Mesenchymal stem cell (in vitro differentiated cells and primary cell): Measurements from ENCODE around the gene ATOSB. TPM values are rescaled to one million over a fixed set of nuclear protein-coding genes. Genes with fewer than 3 reads are reported as not detected.
A peak's percentile ranks its signal among the peaks of the same experiment; 100 is the strongest.

Experiments used
- DNase-seq: peaks from one replicate; pipeline ENCODE4 v3.0.0-alpha.2; 2013
- H2AFZ ChIP-seq: one replicate; pipeline ENCODE4 v1.6.1; 2013; ENCODE audit warnings: low read depth, mild to moderate bottlenecking, control low read depth, inconsistent platforms, low read length, moderate library complexity
- H2AK5ac ChIP-seq: 2 replicates; pipeline ENCODE4 v1.6.1; 2013; ENCODE audit warnings: low read length, moderate library complexity, mild to moderate bottlenecking, inconsistent platforms; ENCODE audit not compliant: severe bottlenecking
- H2BK120ac ChIP-seq: one replicate; pipeline ENCODE4 v1.6.1; 2013; ENCODE audit warnings: low read depth, mild to moderate bottlenecking, inconsistent platforms, low read length, moderate library complexity
- H2BK12ac ChIP-seq, 2 experiments: one replicate each; pipeline ENCODE4 v1.6.1; 2013; ENCODE audit warnings: inconsistent platforms in 2 of 2, low read length in 2 of 2, mild to moderate bottlenecking in 2 of 2, moderate library complexity in 2 of 2, control low read depth in 1 of 2
- H2BK15ac ChIP-seq: one replicate; pipeline ENCODE4 v1.6.1; 2013; ENCODE audit warnings: mild to moderate bottlenecking, low read depth, inconsistent platforms; ENCODE audit not compliant: poor library complexity, severe bottlenecking
- H2BK5ac ChIP-seq: 2 replicates; pipeline ENCODE4 v1.6.1; 2013; ENCODE audit warnings: low read depth, mild to moderate bottlenecking, low read length, control low read depth, inconsistent platforms; ENCODE audit not compliant: poor library complexity, severe bottlenecking
- H3K14ac ChIP-seq, 2 experiments: one replicate each; pipeline ENCODE4 v1.6.1; 2013; ENCODE audit warnings: inconsistent platforms in 2 of 2, low read length in 2 of 2, control low read depth in 1 of 2, mild to moderate bottlenecking in 1 of 2, moderate library complexity in 1 of 2
- H3K18ac ChIP-seq, 2 experiments: one replicate each; pipeline ENCODE4 v1.6.1; 2013; ENCODE audit warnings: inconsistent platforms in 2 of 2, low read length in 2 of 2, control low read depth in 1 of 2, low read depth in 1 of 2, mild to moderate bottlenecking in 1 of 2
- H3K23ac ChIP-seq, 2 experiments: one replicate each; pipeline ENCODE4 v1.6.1; 2013; ENCODE audit warnings: inconsistent platforms in 2 of 2, low read length in 2 of 2, mild to moderate bottlenecking in 2 of 2, moderate library complexity in 2 of 2, control low read depth in 1 of 2
- H3K27ac ChIP-seq: 2 replicates; pipeline ENCODE4 v1.5.1; 2013; ENCODE audit warnings: mild to moderate bottlenecking, moderate library complexity, low read length, control low read depth, inconsistent platforms; ENCODE audit not compliant: poor library complexity, severe bottlenecking
- H3K27me3 ChIP-seq, 2 experiments: 2 replicates each; pipeline versions ENCODE4 v1.6.1 to v1.7.0; 2013; ENCODE audit warnings: low read length in 2 of 2, mild to moderate bottlenecking in 2 of 2, moderate library complexity in 2 of 2, control low read depth in 1 of 2, inconsistent platforms in 1 of 2; ENCODE audit not compliant: control insufficient read depth in 1 of 2, insufficient read depth in 1 of 2
- H3K36me3 ChIP-seq, 2 experiments: 2 replicates each; pipeline versions ENCODE4 v1.6.1 to v1.7.0; 2013; ENCODE audit warnings: low read length in 2 of 2, control low read depth in 1 of 2, inconsistent platforms in 1 of 2, low read depth in 1 of 2, mild to moderate bottlenecking in 1 of 2; ENCODE audit not compliant: insufficient read depth in 2 of 2, control insufficient read depth in 1 of 2
- H3K4ac ChIP-seq, 2 experiments: one replicate each; pipeline ENCODE4 v1.6.1; 2013; ENCODE audit warnings: inconsistent platforms in 2 of 2, low read length in 2 of 2, mild to moderate bottlenecking in 2 of 2, moderate library complexity in 2 of 2, control low read depth in 1 of 2, low read depth in 1 of 2
- H3K4me1 ChIP-seq: 2 replicates; pipeline ENCODE4 v1.6.1; 2013; ENCODE audit warnings: low read depth, low read length, control low read depth; ENCODE audit not compliant: control insufficient read depth, insufficient read depth
- H3K4me2 ChIP-seq: 2 replicates; pipeline ENCODE4 v1.6.1; 2013; ENCODE audit warnings: low read length, mild to moderate bottlenecking, inconsistent platforms; ENCODE audit not compliant: poor library complexity, severe bottlenecking
- H3K4me3 ChIP-seq, 2 experiments: 2 replicates each; pipeline versions ENCODE4 v1.5.1 to v1.7.0; 2013; ENCODE audit warnings: low read length in 2 of 2, mild to moderate bottlenecking in 2 of 2, control low read depth in 1 of 2, low read depth in 1 of 2; ENCODE audit not compliant: insufficient read depth in 1 of 2
- H3K79me1 ChIP-seq: replicated peaks from 2 replicates; pipeline ENCODE4 v1.6.1; 2013; ENCODE audit warnings: mild to moderate bottlenecking, control low read depth, low read length, inconsistent platforms; ENCODE audit not compliant: poor library complexity, severe bottlenecking
- H3K9ac ChIP-seq: 2 replicates; pipeline ENCODE4 v1.7.0; 2013; ENCODE audit warnings: mild to moderate bottlenecking, low read length, moderate library complexity
- H3K9me3 ChIP-seq: 2 replicates; pipeline ENCODE4 v1.7.0; 2013; ENCODE audit warnings: mild to moderate bottlenecking, low read length; ENCODE audit not compliant: control insufficient read depth
- H4K8ac ChIP-seq: one replicate; pipeline ENCODE4 v1.6.1; 2013; ENCODE audit warnings: inconsistent platforms, mild to moderate bottlenecking, low read length, moderate library complexity
- H4K91ac ChIP-seq: one replicate; pipeline ENCODE4 v1.6.1; 2013; ENCODE audit warnings: mild to moderate bottlenecking, low read length, inconsistent platforms
- WGBS: methylation state at CpG from one replicate; pipeline ENCODE4 v1.1.7; 2013; ENCODE audit warnings: mixed read lengths; 5-methylcytosine and 5-hydroxymethylcytosine counted together
- polyA plus RNA-seq, 2 experiments: library from polyadenylated mRNA; stranded (reverse); fragments of 200-250 nt; gene quantifications; one replicate each; pipeline ENCODE4 v1.2.3, GENCODE V29; 2013

The ATOSB gene
- polyA plus RNA-seq (2013, experiment 1 of 2), result 43.5 TPM
- 43.3 TPM for polyA plus RNA-seq (2013, experiment 2 of 2)

- H2BK120ac ChIP-seq, result peak within 1 kb of the TSS; percentile 74
- DNase-seq, result peak; percentile 99
- peak within 1 kb of the TSS; percentile 62 for H2AK5ac ChIP-seq
- peak within 1 kb of the TSS; percentile 89 for H3K4me2 ChIP-seq
- peak within 1 kb of the TSS; percentile 61 to 89 for H2BK12ac ChIP-seq
- peak within 1 kb of the TSS; percentile 93 for H3K27ac ChIP-seq
- H3K27me3 ChIP-seq, result no peaks in the 10 kb centered on the region
- H3K4me1 ChIP-seq, result peaks cover 21% of the 10 kb centered on the region
- no peaks in the 10 kb centered on the region for H3K36me3 ChIP-seq
- WGBS, result under 1% methylated on average over 54 of the region's 54 CpGs
- peak within 1 kb of the TSS; percentile 87 to 96 for H3K4me3 ChIP-seq
- H3K14ac ChIP-seq, result peak within 1 kb of the TSS in 1 of 2 experiments; percentile 94
- peak within 1 kb of the TSS; percentile 82 for H4K8ac ChIP-seq
- H2AFZ ChIP-seq, result peak within 1 kb of the TSS; percentile 79
- H2BK15ac ChIP-seq, result peak within 1 kb of the TSS; percentile 82
- peaks cover 2% of the 10 kb centered on the region for H3K79me1 ChIP-seq
- H3K9ac ChIP-seq, result peak within 1 kb of the TSS; percentile 92
- no peaks in the 10 kb centered on the region for H3K9me3 ChIP-seq
- peak within 1 kb of the TSS; percentile 80 to 96 for H3K4ac ChIP-seq
- H2BK5ac ChIP-seq, result peak within 1 kb of the TSS; percentile 69
- H3K18ac ChIP-seq, result peak within 1 kb of the TSS; percentile 85 to 96
- no peak within 1 kb of the TSS for H3K23ac ChIP-seq
- H4K91ac ChIP-seq, result peak within 1 kb of the TSS; percentile 85
Observed at GRCh38 chr9:35115680-35116538, at the start of gene ATOSB. Gene ATOSB (minus strand): TSS chr9:35115862. CDS start chr9:35108274, 7,588 bp downstream.

GRCh38 chr9:35164711-35165110, 49.0 kb upstream of the ATOSB start:
- peak; percentile 72 for DNase-seq
- no peak overlapping the region for H3K4me3 ChIP-seq
- no peak overlapping the region for H3K27ac ChIP-seq
- H2BK15ac ChIP-seq, result no peak overlapping the region
- peaks cover 13% of the 10 kb centered on the region for H3K79me1 ChIP-seq
- H3K23ac ChIP-seq, result no peak overlapping the region
- no peak overlapping the region for H2BK12ac ChIP-seq
- H4K8ac ChIP-seq, result no peak overlapping the region
- H2AFZ ChIP-seq, result no peak overlapping the region
- no peak overlapping the region for H3K4ac ChIP-seq
- no peak overlapping the region for H3K9ac ChIP-seq
- WGBS, result 40% methylated on average over 3 of the region's 3 CpGs
- H3K4me2 ChIP-seq, result no peak overlapping the region
- no peak overlapping the region for H2BK5ac ChIP-seq
- H3K4me1 ChIP-seq, result no peaks in the 10 kb centered on the region
- no peak overlapping the region for H2BK120ac ChIP-seq
- H3K9me3 ChIP-seq, result no peaks in the 10 kb centered on the region
- no peak overlapping the region for H4K91ac ChIP-seq
- H3K27me3 ChIP-seq, result no peaks in the 10 kb centered on the region
- no peak overlapping the region for H2AK5ac ChIP-seq
- no peak overlapping the region for H3K18ac ChIP-seq
- H3K14ac ChIP-seq, result no peak overlapping the region
- H3K36me3 ChIP-seq, result no peaks in the 10 kb centered on the region

- no peak overlapping the region for H2AK5ac ChIP-seq
- H3K9me3 ChIP-seq, result no peaks in the 10 kb centered on the region
- no peak overlapping the region for H2BK12ac ChIP-seq
- no peak overlapping the region for H2BK120ac ChIP-seq
- H4K91ac ChIP-seq, result no peak overlapping the region
- H3K23ac ChIP-seq, result no peak overlapping the region
- no peaks in the 10 kb centered on the region for H3K36me3 ChIP-seq
- DNase-seq, result no peak
- peak overlapping the region in 1 of 2 experiments; percentile 82 for H3K4me3 ChIP-seq
- no peak overlapping the region for H3K14ac ChIP-seq
- no peaks in the 10 kb centered on the region for H3K4me1 ChIP-seq
- H2BK5ac ChIP-seq, result no peak overlapping the region
- H3K4me2 ChIP-seq, result no peak overlapping the region
- peak overlapping the region; percentile 88 for H3K9ac ChIP-seq
- H3K27me3 ChIP-seq, result no peaks in the 10 kb centered on the region
- no peak overlapping the region for H3K18ac ChIP-seq
- no peak overlapping the region for H2AFZ ChIP-seq
- peaks cover 12% of the 10 kb centered on the region for H3K79me1 ChIP-seq
- H3K4ac ChIP-seq, result no peak overlapping the region
- WGBS, result 85% methylated on average over 2 of the region's 3 CpGs
- H3K27ac ChIP-seq, result no peak overlapping the region
- H4K8ac ChIP-seq, result no peak overlapping the region
- H2BK15ac ChIP-seq, result no peak overlapping the region
Observed at GRCh38 chr9:35163413-35163812, 47.8 kb upstream of the ATOSB start.

GRCh38 chr9:35162605-35163315, 47.1 kb upstream of the ATOSB start:
- H3K14ac ChIP-seq, result no peak overlapping the region
- H3K27ac ChIP-seq, result no peak overlapping the region
- no peaks in the 10 kb centered on the region for H3K4me1 ChIP-seq
- H4K91ac ChIP-seq, result no peak overlapping the region
- peak overlapping the region; percentile 65 for H2AFZ ChIP-seq
- no peak overlapping the region for H2AK5ac ChIP-seq
- peak overlapping the region; percentile 82 to 88 for H3K4me3 ChIP-seq
- peak overlapping the region; percentile 88 for H3K9ac ChIP-seq
- peak overlapping the region in 1 of 2 experiments; percentile 14 for H3K4ac ChIP-seq
- no peaks in the 10 kb centered on the region for H3K36me3 ChIP-seq
- peak; percentile 13 for DNase-seq
- no peak overlapping the region for H2BK12ac ChIP-seq
- H2BK5ac ChIP-seq, result no peak overlapping the region
- no peak overlapping the region for H4K8ac ChIP-seq
- H3K23ac ChIP-seq, result no peak overlapping the region
- no peak overlapping the region for H2BK120ac ChIP-seq
- H3K27me3 ChIP-seq, result no peaks in the 10 kb centered on the region
- H3K18ac ChIP-seq, result peak overlapping the region in 1 of 2 experiments; percentile 32
- no peak overlapping the region for H2BK15ac ChIP-seq
- peaks cover 9% of the 10 kb centered on the region for H3K79me1 ChIP-seq
- 43% methylated on average over 7 of the region's 11 CpGs for WGBS
- peak overlapping the region; percentile 71 for H3K4me2 ChIP-seq
- no peaks in the 10 kb centered on the region for H3K9me3 ChIP-seq
